DND-41 (cell line): ENCODE measurements around the gene FAM53A.

Experiments
- ATAC-seq: fragments of 200-7000 bp; cut with Tn5 transposase; 3 replicates; pipeline ENCODE4 v1.9.1; 2021; ENCODE audit warnings: low read depth; ENCODE audit not compliant: insufficient read depth
- DNase-seq: peaks from one replicate; pipeline ENCODE4 v3.0.0-alpha.2; 2020
- H2AFZ ChIP-seq: 2 replicates; pipeline ENCODE4 v1.6.0; 2012; ENCODE audit warnings: low read depth, low read length
- H3K27ac ChIP-seq: 2 replicates; pipeline ENCODE4 v1.5.1; 2012; ENCODE audit warnings: low read length, inconsistent platforms
- H3K27me3 ChIP-seq: fragments of 200-600 bp; sonication (generic); 2 replicates; pipeline ENCODE4 v1.6.0; 2012; ENCODE audit warnings: low read length, mild to moderate bottlenecking, inconsistent platforms; ENCODE audit not compliant: insufficient read depth, poor library complexity
- H3K36me3 ChIP-seq: 2 replicates; pipeline ENCODE4 v1.5.1; 2012; ENCODE audit warnings: low read length, inconsistent platforms; ENCODE audit not compliant: insufficient read depth
- H3K4me1 ChIP-seq: 2 replicates; pipeline ENCODE4 v1.5.1; 2012; ENCODE audit warnings: mild to moderate bottlenecking, low read length; ENCODE audit not compliant: insufficient read depth
- H3K4me2 ChIP-seq: 2 replicates; pipeline ENCODE4 v1.6.0; 2012; ENCODE audit warnings: mild to moderate bottlenecking, moderate library complexity, low read length, inconsistent platforms; ENCODE audit not compliant: insufficient read depth
- H3K4me3 ChIP-seq, 2 experiments: fragments of 200-600 bp in 1 of 2; shearing (Covaris generic) in 1 of 2; 2 replicates each; pipeline ENCODE4 v1.5.1; 2012 to 2016; ENCODE audit warnings: inconsistent platforms in 2 of 2, low read length in 2 of 2, mild to moderate bottlenecking in 2 of 2, low read depth in 1 of 2, moderate library complexity in 1 of 2
- H3K79me2 ChIP-seq: 2 replicates; pipeline ENCODE4 v1.6.0; 2012; ENCODE audit warnings: low read length, inconsistent platforms; ENCODE audit not compliant: insufficient read depth
- H3K9ac ChIP-seq: 2 replicates; pipeline ENCODE4 v1.6.0; 2012; ENCODE audit warnings: low read depth, mild to moderate bottlenecking, inconsistent platforms, low read length, moderate library complexity
- H3K9me3 ChIP-seq: 2 replicates; pipeline ENCODE4 v1.5.1; 2012; ENCODE audit warnings: low read length, moderate library complexity, mild to moderate bottlenecking, inconsistent platforms; ENCODE audit not compliant: insufficient read depth, severe bottlenecking
- H4K20me1 ChIP-seq: 2 replicates; pipeline ENCODE4 v1.6.0; 2012; ENCODE audit warnings: low read length; ENCODE audit not compliant: insufficient read depth
- CTCF ChIP-seq: IDR thresholded peaks from 2 replicates; pipeline ENCODE4 v1.5.1; 2012; ENCODE audit warnings: borderline replicate concordance, low read length, moderate library complexity, mild to moderate bottlenecking; ENCODE audit not compliant: poor library complexity, severe bottlenecking; ENCODE audit errors: extremely low read depth
- EZH2 ChIP-seq: IDR thresholded peaks from 3 replicates; pipeline ENCODE4 v1.6.1; 2012; ENCODE audit warnings: borderline replicate concordance, low read depth, mild to moderate bottlenecking, moderate library complexity, low read length, inconsistent platforms; ENCODE audit not compliant: severe bottlenecking

Gene FAM53A

GRCh38 chr4:1610791-1611500 lies 73.2 kb downstream of the FAM53A start:
- H3K4me3 ChIP-seq = no peak overlapping the region
- H3K79me2 ChIP-seq = no peaks in the 10 kb centered on the region
- no peaks in the 10 kb centered on the region for H3K4me1 ChIP-seq
- ATAC-seq = no peak
- H3K9me3 ChIP-seq = no peaks in the 10 kb centered on the region
- no peak for DNase-seq
- H4K20me1 ChIP-seq = peaks cover 4% of the 10 kb centered on the region; the same call in 1 of the 2 replicates
- TF ChIP-seq EZH2 (no peak), CTCF (no peak)
- no peaks in the 10 kb centered on the region for H3K36me3 ChIP-seq
- no peak overlapping the region for H3K4me2 ChIP-seq
- no peak overlapping the region for H3K9ac ChIP-seq
- H3K27me3 ChIP-seq = no peaks in the 10 kb centered on the region
- H2AFZ ChIP-seq = no peak overlapping the region
- no peak overlapping the region for H3K27ac ChIP-seq

- Histone ChIP-seq H3K4me2 (no peak overlapping the region), H3K27me3 (no peaks in the 10 kb centered on the region), H4K20me1 (no peaks in the 10 kb centered on the region; the same call in 1 of the 2 replicates), H3K4me3 (no peak overlapping the region), H3K36me3 (no peaks in the 10 kb centered on the region), H3K79me2 (no peaks in the 10 kb centered on the region), H3K9me3 (no peaks in the 10 kb centered on the region), H3K27ac (no peak overlapping the region), H3K9ac (no peak overlapping the region), H3K4me1 (no peaks in the 10 kb centered on the region), H2AFZ (no peak overlapping the region)
- ATAC-seq = no peak
- DNase-seq = no peak
- TF ChIP-seq EZH2 (no peak), CTCF (no peak)
Observed at GRCh38 chr4:1609901-1610790, 74.0 kb downstream of the FAM53A start.

GRCh38 chr4:1608821-1609500 lies 75.2 kb downstream of the FAM53A start:
- Histone ChIP-seq H3K4me2 (no peak overlapping the region), H3K9ac (no peak overlapping the region), H4K20me1 (no peaks in the 10 kb centered on the region; the same call in 1 of the 2 replicates), H3K79me2 (no peaks in the 10 kb centered on the region), H3K9me3 (no peaks in the 10 kb centered on the region), H3K27me3 (no peaks in the 10 kb centered on the region), H3K27ac (no peak overlapping the region), H3K4me1 (no peaks in the 10 kb centered on the region), H3K4me3 (no peak overlapping the region), H2AFZ (no peak overlapping the region), H3K36me3 (no peaks in the 10 kb centered on the region)
- ATAC-seq (no peak), DNase-seq (no peak)
- TF ChIP-seq CTCF = no peak
- TF ChIP-seq EZH2 = no peak
